ENCODE results near the gene MCF2L2. TPM values are rescaled to one million over a fixed set of nuclear protein-coding genes. Genes with fewer than 3 reads are reported as not detected.

Gene MCF2L2
- total RNA-seq, 6 experiments from 2014 or later = 0.14 TPM; not detected in 5

- no peaks in the 10 kb centered on the region for H3K9me3 Mint-ChIP-seq
- peaks cover 30% of the 10 kb centered on the region for H3K27me3 Mint-ChIP-seq (ENCODE audit: insufficient read depth)
- DNase-seq = no peak
- no peak overlapping the region for H3K4me3 Mint-ChIP-seq
- no peak overlapping the region for H3K27ac Mint-ChIP-seq
- no peaks in the 10 kb centered on the region for H3K4me1 Mint-ChIP-seq (ENCODE audit: low read depth)
- no peak for TF ChIP-seq CTCF (IDR thresholded peaks at IDR 0.05)
- H3K36me3 Mint-ChIP-seq (ENCODE audit: low read depth) = no peaks in the 10 kb centered on the region
Measured at GRCh38 chr3:183266454-183266853, 162.0 kb downstream of the MCF2L2 start.

- H3K27me3 Mint-ChIP-seq (ENCODE audit: insufficient read depth) = peaks cover 30% of the 10 kb centered on the region
- no peak for TF ChIP-seq CTCF (IDR thresholded peaks at IDR 0.05)
- no peaks in the 10 kb centered on the region for H3K36me3 Mint-ChIP-seq (ENCODE audit: low read depth)
- no peak overlapping the region for H3K27ac Mint-ChIP-seq
- no peak overlapping the region for H3K4me3 Mint-ChIP-seq
- peak; percentile 52 for DNase-seq
- H3K9me3 Mint-ChIP-seq = no peaks in the 10 kb centered on the region
- H3K4me1 Mint-ChIP-seq (ENCODE audit: low read depth) = no peaks in the 10 kb centered on the region
Measured at GRCh38 chr3:183265834-183266417, 162.5 kb downstream of the MCF2L2 start.

- no peak overlapping the region for H3K4me3 Mint-ChIP-seq
- no peaks in the 10 kb centered on the region for H3K9me3 Mint-ChIP-seq
- no peak overlapping the region for H3K27ac Mint-ChIP-seq
- no peak for TF ChIP-seq CTCF (IDR thresholded peaks at IDR 0.05)
- no peak for DNase-seq
- H3K4me1 Mint-ChIP-seq (ENCODE audit: low read depth) = no peaks in the 10 kb centered on the region
- peaks cover 35% of the 10 kb centered on the region for H3K27me3 Mint-ChIP-seq (ENCODE audit: insufficient read depth)
- no peaks in the 10 kb centered on the region for H3K36me3 Mint-ChIP-seq (ENCODE audit: low read depth)
Measured at GRCh38 chr3:183265157-183265642, 163.2 kb downstream of the MCF2L2 start.

- Mint-ChIP-seq H3K27me3 (ENCODE audit: insufficient read depth) (peaks cover 27% of the 10 kb centered on the region), H3K36me3 (ENCODE audit: low read depth) (no peaks in the 10 kb centered on the region), H3K27ac (no peak overlapping the region), H3K4me1 (ENCODE audit: low read depth) (no peaks in the 10 kb centered on the region), H3K4me3 (no peak overlapping the region), H3K9me3 (no peaks in the 10 kb centered on the region)
- no peak for TF ChIP-seq CTCF (IDR thresholded peaks at IDR 0.05)
- DNase-seq = no peak
Measured at GRCh38 chr3:183264268-183264667, 164.2 kb downstream of the MCF2L2 start.

- no peaks in the 10 kb centered on the region for H3K4me1 Mint-ChIP-seq (ENCODE audit: low read depth)
- no peak overlapping the region for H3K27ac Mint-ChIP-seq
- no peak for TF ChIP-seq CTCF (IDR thresholded peaks at IDR 0.05)
- no peaks in the 10 kb centered on the region for H3K36me3 Mint-ChIP-seq (ENCODE audit: low read depth)
- no peak for DNase-seq
- H3K9me3 Mint-ChIP-seq = no peaks in the 10 kb centered on the region
- no peak overlapping the region for H3K4me3 Mint-ChIP-seq
- peaks cover 33% of the 10 kb centered on the region for H3K27me3 Mint-ChIP-seq (ENCODE audit: insufficient read depth)
Measured at GRCh38 chr3:183262875-183263378, 165.5 kb downstream of the MCF2L2 start.
